ENCODE data around the gene KCP. TPM values are rescaled to one million over a fixed set of nuclear protein-coding genes. Genes with fewer than 3 reads are reported as not detected.
A peak's percentile ranks its signal among the peaks of the same experiment; 100 is the strongest.

KCP gene
- total and polyA plus RNA-seq, 10 of the 15 experiments (the other 5 are each of a cell fraction or from before 2014, with no cell fraction given), result 0.05 to 7.8 (median 2.5) TPM

- TF ChIP-seq KDM1A (IDR thresholded peaks at IDR 0.05; ENCODE audit: borderline replicate concordance), result no peak
- no peak for TF ChIP-seq SREBF2 (IDR thresholded peaks at IDR 0.05; ENCODE audit: low read length)
- peak; percentile 86 for TF ChIP-seq SPI1 (IDR thresholded peaks at IDR 0.05; ENCODE audit: borderline replicate concordance, insufficient read depth, low read depth, low read length)
- no peak for TF ChIP-seq ZNF24 (IDR thresholded peaks at IDR 0.05)
- TF ChIP-seq PBX3 (IDR thresholded peaks at IDR 0.05; ENCODE audit: insufficient replicate concordance, low read depth, low read length), result no peak
- TF ChIP-seq SUZ12 (IDR thresholded peaks at IDR 0.05; ENCODE audit: unreplicated experiment), result no peak
- TF ChIP-seq DPF2 (IDR thresholded peaks at IDR 0.05), result peak; percentile 38; the same call in 1 of the 2 replicates
- TF ChIP-seq ZBTB40 (IDR thresholded peaks at IDR 0.05; ENCODE audit: borderline replicate concordance), result peak; percentile 63; the same call in 1 of the 2 replicates
- no peak for TF ChIP-seq ATF7 (IDR thresholded peaks at IDR 0.05; ENCODE audit: low read depth)
- TF ChIP-seq CEBPZ (IDR thresholded peaks at IDR 0.05; ENCODE audit: low read depth, low read length), result no peak
- no peak for TF ChIP-seq ZNF207 (IDR thresholded peaks at IDR 0.05; ENCODE audit: borderline replicate concordance)
- TF ChIP-seq CBX5 (IDR thresholded peaks at IDR 0.05; ENCODE audit: low read depth), result no peak
- TF ChIP-seq ETV6 (conservative IDR thresholded peaks at IDR 0.05 in 1 of 2, IDR thresholded peaks at IDR 0.05 in 1 of 2; ENCODE audit: borderline replicate concordance in 1 of 2, low read depth in 1 of 2), result peak in 1 of 2 experiments; percentile 52; a peak in 2 of 4 replicates
- peak; percentile 30; the same call in 1 of the 2 replicates for TF ChIP-seq PKNOX1 (IDR thresholded peaks at IDR 0.05)
- no peak for TF ChIP-seq HDAC6 (IDR thresholded peaks at IDR 0.05; ENCODE audit: unreplicated experiment)
- TF ChIP-seq RBBP5 (conservative IDR thresholded peaks at IDR 0.05), result no peak
- no peak for TF ChIP-seq ZSCAN29 (IDR thresholded peaks at IDR 0.05)
- TF ChIP-seq ZBTB33 (IDR thresholded peaks at IDR 0.05), result no peak
Measured at GRCh38 chr7:128933180-128933891, 22.8 kb upstream of the KCP start (continued).

Data from GM12878 (cell line).